Stimulated activated naive CD8-positive, alpha-beta T cell treated with anti-CD3 and anti-CD28 coated beads, Interleukin-15, amount 100 ng/mL, for 72 hours (primary cell): ENCODE measurements around the gene ZNF653.
A peak's percentile ranks its signal among the peaks of the same experiment; 100 is the strongest.
"Not testable (repeated sequence)": the region's sequence is repeated elsewhere in the genome, so short reads cannot be mapped to it uniquely, and the experiment has no call there.

ENCODE experiments used
- ATAC-seq: fragments of 150-1000 bp; cut with Tn5 transposase; 2 replicates; pipeline ENCODE4 v1.10.0; 2021; ENCODE audit warnings: mild to moderate bottlenecking, moderate library complexity
- DNase-seq, 2 donors: peaks; one replicate each; pipeline ENCODE4 v3.0.0; 2021 to 2022
- H3K27ac Mint-ChIP-seq, 2 donors: one replicate each; pipeline ENCODE4 v1.8.0; 2022; ENCODE audit warnings: mild to moderate bottlenecking in 2 of 2, mixed read lengths in 2 of 2, moderate library complexity in 2 of 2
- H3K27me3 Mint-ChIP-seq: one replicate; pipeline ENCODE4 v1.8.0; 2022; ENCODE audit warnings: mixed read lengths
- H3K4me1 Mint-ChIP-seq: one replicate; pipeline ENCODE4 v1.8.0; 2022; ENCODE audit warnings: mild to moderate bottlenecking, mixed read lengths
- H3K4me3 Mint-ChIP-seq, 2 donors: one replicate each; pipeline ENCODE4 v1.8.0; 2022; ENCODE audit warnings: mild to moderate bottlenecking in 2 of 2, mixed read lengths in 2 of 2, moderate library complexity in 1 of 2
- H3K9me3 Mint-ChIP-seq, 2 donors: one replicate each; pipeline ENCODE4 v1.8.0; 2022; ENCODE audit warnings: mixed read lengths in 2 of 2

Gene ZNF653

DNA sequence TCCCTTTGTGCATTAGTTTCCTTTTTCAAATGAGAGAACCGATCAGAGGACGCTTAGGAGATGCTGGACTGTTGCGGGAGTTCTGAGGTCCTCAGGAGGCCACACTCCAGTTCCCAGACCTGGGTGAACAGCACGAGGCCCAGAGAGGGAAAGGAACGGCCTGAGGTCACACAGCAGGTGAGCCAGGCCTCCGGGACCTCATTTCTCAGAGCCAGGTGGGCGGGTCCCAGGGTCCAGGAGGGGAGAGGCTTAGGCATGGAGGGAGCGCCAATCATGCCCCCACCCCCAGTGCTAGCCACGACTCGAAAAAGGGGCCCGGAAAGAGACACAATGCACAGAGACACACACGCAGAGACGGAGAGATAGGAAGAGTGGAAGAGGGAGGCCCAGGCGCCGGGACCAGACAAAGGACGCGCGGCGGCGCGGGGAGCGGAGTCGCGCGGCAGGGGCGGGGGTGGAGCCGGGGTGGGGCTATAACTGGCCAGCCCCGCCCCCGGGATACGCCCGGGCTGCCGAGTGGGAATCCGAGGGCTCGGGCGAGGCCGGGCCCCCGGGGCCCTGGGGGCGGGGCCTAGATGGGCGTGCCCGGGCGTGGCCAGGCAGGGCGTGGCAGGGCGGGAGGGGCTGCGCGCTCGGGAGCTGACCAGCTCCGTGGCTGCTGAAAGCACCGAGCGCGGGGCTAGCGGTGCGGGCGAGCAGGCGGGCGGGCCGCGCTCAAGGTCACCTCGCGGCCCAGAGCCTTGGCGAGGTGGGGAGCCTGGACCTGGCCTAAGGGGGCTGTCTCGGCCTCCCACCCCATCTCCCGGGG, 26.3 kb downstream of the ZNF653 start:
- peak in 1 of 2 donors; percentile 27 for DNase-seq
- Mint-ChIP-seq H3K4me1 (peaks cover 29% of the 10 kb centered on the region), H3K4me3 (peak overlapping the region; percentile 3 to 65), H3K9me3 (no peaks in the 10 kb centered on the region), H3K27me3 (peaks cover 62% of the 10 kb centered on the region), H3K27ac (no peak overlapping the region)
- ATAC-seq = no peak

DNA sequence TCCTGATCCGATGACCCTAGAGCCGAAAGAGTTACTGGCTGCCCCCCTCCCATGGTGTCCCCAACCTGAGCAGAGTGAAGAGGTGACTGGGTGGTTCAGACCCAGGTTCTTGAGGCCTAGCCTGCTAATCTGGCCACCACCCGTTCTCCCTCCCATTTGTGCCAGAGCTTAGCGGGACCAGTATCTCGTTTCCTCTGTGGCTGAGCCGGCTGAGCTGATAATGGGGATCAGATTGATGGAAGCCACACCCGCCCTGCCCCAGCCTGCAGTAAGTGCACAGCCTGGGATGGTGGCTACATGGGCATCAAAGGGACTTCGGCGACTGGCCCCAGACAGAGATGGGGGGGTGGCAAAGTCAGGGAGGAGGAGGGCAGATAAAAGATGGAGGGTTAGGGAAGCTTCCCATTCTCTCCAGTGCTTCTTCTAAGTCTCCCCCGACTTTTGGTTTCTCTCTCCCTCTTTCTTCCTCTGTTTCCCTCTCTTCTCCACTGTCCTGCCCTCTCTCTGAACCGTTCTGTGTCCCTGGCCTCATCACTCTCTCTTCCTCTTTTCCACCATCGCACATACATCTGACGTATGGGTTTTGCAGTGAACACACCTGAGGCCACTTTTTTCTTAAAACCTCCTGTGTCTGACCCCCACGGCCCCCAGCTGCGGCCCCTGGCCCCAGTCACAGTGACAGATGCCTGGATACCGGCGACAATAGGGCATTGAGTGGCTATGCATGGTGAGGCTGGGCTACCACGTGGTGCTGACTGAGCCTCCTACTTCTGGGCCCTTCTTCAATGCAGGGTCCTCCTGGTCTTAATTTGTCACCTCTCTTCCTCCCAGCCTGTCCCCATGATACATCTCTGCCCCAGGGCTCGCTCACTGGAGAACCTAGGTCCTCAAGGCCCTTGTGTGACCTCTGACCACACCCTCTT, 27.2 kb downstream of the ZNF653 start:
- ATAC-seq = no peak
- H3K4me1 Mint-ChIP-seq = peaks cover 29% of the 10 kb centered on the region
- H3K9me3 Mint-ChIP-seq = no peaks in the 10 kb centered on the region
- H3K4me3 Mint-ChIP-seq = no peak overlapping the region
- DNase-seq = no peak
- no peak overlapping the region for H3K27ac Mint-ChIP-seq
- H3K27me3 Mint-ChIP-seq = peaks cover 62% of the 10 kb centered on the region

DNA sequence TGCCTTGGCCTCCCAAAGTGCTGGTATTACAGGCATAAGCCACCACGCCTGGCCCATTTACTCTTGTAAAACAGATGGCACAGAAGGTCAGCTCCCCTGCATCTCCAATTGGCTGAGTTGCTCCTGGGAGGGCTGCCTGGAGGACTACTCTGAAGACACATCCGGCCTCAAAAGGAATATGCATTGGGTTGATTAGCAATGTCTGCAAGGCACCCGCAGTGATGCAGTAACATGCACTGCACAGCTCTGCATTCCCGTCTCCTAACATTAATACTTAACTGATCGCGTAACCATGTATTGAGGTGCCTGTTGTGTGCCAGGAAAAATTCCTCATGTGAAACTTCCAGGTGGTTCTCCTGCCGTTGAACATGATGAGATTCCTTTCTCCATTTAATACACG, 29.8 kb downstream of the ZNF653 start:
- Mint-ChIP-seq H3K4me3 (no peak overlapping the region), H3K9me3 (no peaks in the 10 kb centered on the region), H3K27me3 (peaks cover 53% of the 10 kb centered on the region), H3K4me1 (peaks cover 5% of the 10 kb centered on the region), H3K27ac (no peak overlapping the region)
- ATAC-seq (no peak), DNase-seq (no peak)

DNA sequence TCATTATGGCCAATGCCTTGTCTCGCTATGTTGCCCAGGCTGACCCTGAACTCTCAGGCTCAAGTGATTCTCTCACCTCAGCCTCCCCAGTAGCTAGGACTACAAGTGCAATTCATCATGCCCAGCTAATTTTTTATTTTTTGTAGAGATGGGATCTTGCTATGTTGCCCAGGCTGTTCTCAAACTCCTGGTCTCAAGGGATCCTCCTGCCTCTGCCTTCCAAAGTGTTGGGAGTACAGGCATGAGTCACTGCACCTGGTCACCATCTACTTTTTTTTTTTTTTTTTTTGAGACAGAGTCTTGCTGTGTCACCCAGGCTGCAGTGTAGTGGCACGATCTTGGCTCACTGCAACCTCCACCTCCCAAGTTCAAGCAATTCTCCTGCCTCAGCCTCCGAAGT, 30.3 kb downstream of the ZNF653 start:
- not testable (repeated sequence) for DNase-seq, H3K4me3 Mint-ChIP-seq, H3K27ac Mint-ChIP-seq, ATAC-seq, H3K4me1 Mint-ChIP-seq, H3K9me3 Mint-ChIP-seq
- H3K27me3 Mint-ChIP-seq = peaks cover 48% of the 10 kb centered on the region

DNA sequence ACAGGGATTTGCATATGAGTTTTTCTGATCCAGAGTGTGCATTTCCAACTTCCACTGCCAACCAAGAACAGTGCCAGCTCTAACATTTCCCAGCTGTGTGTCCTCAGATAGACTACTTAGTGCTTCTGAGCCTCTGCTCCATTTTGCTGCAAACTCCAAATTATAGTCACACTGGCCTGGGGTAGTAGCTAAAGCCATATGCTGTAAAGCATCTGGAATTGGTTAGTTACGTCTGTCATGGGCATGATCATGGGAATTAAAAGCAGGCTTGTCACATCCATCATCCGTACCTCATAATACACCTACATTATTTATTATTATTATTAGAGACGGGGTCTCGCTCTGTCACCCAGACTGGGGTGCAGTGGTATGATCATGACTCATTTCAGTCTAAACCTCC, 31.9 kb downstream of the ZNF653 start:
- Mint-ChIP-seq H3K27me3 (peaks cover 35% of the 10 kb centered on the region), H3K27ac (no peak overlapping the region), H3K4me1 (no peaks in the 10 kb centered on the region)

DNA sequence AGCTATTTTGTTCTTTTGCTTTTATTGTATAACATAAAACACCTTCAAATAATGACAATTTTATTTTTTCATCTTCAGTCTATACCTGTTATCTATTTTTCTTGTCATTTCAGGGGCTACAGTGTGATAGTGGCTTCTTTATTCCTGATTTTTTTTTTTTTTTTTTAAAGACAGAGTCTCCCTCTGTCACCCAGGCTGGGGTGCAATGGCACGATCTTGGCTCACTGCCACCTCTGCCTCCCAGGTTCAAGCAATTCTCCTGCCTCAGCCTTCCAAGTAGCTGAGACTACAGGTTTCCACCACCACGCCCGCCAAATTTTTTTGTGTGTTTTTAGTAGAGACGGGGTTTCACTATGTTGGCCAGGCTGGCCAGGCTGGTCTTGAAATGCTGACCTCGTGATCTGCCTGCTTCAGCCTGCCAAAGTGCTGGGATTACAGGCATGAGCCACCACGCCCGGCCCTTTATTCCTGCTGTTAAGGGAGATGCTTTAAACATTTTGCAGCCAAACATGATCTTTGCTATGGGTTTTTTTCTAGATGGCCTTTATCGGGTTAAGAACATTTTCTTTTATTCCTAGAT, 37.3 kb downstream of the ZNF653 start:
- peaks cover 13% of the 10 kb centered on the region for H3K27me3 Mint-ChIP-seq
- not testable (repeated sequence) for H3K27ac Mint-ChIP-seq, DNase-seq, ATAC-seq, H3K4me3 Mint-ChIP-seq, H3K9me3 Mint-ChIP-seq, H3K4me1 Mint-ChIP-seq

More for the DNA sequence above, 31.9 kb downstream of the ZNF653 start:
- no peaks in the 10 kb centered on the region for H3K9me3 Mint-ChIP-seq
- ATAC-seq (no peak), DNase-seq (no peak)
- H3K4me3 Mint-ChIP-seq = no peak overlapping the region

DNA sequence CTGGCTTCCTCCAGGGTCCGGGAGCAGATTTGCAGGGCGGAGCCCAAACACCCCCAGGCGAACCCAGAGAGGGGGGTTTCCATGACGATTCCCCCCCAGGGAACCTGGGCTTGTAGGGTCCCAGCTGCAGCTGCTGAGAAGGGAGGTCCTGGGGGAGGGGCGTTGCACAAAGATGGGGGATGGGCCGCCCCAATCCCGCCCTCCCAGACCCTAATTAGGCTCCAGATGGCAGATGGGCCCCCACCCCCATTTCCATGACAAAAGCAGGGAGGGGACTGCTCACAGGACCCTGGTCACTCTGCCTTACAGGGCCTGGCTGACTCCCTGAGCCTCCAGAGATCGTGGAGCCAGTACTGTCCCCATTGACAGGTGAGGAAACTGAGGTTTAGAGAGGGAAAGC, 40.0 kb downstream of the ZNF653 start:
- H3K27ac Mint-ChIP-seq = no peak overlapping the region
- no peak for ATAC-seq
- no peaks in the 10 kb centered on the region for H3K4me1 Mint-ChIP-seq
- no peak overlapping the region for H3K4me3 Mint-ChIP-seq
- H3K27me3 Mint-ChIP-seq = peaks cover 3% of the 10 kb centered on the region
- no peaks in the 10 kb centered on the region for H3K9me3 Mint-ChIP-seq
- no peak for DNase-seq

DNA sequence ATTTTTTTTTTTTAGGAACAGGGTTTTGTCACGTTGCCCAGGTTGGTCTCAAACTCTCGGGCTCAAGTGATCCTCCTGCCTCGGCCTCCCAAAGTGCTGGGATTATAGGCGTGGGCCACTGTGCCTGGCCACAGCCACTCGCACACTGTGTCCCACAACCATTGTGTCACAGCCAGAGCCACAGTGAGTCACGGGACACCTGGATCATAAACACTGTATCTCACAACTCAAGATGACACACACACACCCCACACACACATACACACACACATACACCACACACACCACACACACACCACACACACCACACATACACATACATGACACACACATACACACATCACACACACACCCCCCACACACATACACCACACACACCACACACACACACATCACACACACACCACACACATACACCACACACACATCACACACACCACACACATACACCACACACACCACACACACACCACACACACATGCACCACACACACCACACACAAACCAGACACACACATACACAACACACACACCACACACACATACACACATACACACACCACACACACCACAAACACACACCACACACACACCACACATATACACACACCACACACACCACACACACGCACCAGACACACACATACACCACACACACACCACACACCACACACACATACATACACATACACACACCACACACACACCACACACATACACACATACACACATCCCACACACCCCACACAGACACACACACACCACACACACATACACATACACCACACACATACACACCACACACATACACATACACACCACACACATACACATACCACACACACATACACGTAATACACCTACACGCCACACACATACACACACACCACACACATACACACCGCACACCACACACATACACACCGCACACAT, 41.0 kb downstream of the ZNF653 start:
- Mint-ChIP-seq H3K27ac (no peak overlapping the region), H3K4me3 (no peak overlapping the region), H3K27me3 (peaks cover 13% of the 10 kb centered on the region), H3K9me3 (no peaks in the 10 kb centered on the region), H3K4me1 (no peaks in the 10 kb centered on the region)
- DNase-seq (no peak), ATAC-seq (no peak)

DNA sequence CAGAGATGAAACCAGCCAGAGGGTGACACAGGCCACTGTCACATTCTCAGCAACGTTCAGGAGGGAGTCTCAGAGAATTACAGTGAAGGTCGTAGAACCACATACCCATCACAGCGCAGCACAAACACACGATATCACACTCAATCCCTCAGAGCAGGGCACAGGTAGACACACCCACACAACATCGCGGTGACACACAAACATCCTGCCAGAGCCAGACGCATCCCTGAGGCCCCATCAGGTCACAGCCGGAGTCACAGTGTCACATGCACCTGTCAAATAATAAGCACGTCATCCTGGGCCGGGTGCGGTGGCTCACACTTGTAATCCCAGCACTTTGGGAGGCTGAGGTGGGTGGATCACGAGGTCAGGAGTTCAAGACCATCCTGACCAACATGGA, 42.2 kb downstream of the ZNF653 start:
- Mint-ChIP-seq H3K9me3 (no peaks in the 10 kb centered on the region), H3K4me3 (no peak overlapping the region), H3K27me3 (peaks cover 18% of the 10 kb centered on the region), H3K4me1 (no peaks in the 10 kb centered on the region), H3K27ac (no peak overlapping the region)
- ATAC-seq = no peak
- DNase-seq = no peak

DNA sequence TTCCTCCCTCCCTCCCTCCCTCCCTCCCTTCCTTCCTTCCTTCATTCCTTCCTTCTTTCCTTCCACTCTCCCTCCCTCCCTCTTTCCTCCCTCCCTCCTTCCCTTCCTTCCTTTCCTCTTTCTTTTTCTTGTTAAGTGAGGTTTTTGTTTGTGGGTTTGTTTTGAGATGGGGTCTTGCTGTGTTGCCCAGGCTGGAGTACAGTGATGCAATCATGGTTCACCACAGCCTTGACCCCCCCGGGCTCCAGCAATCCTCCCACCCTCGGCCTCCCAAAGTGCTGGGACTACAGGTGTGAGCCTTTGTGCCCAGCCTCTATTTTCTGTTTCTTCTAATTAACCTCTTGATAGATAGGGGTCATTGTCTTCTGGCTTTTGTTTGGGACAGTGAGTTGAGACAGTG, 44.2 kb downstream of the ZNF653 start:
- Mint-ChIP-seq H3K9me3 (no peaks in the 10 kb centered on the region), H3K27me3 (peaks cover 31% of the 10 kb centered on the region), H3K4me3 (no peak overlapping the region), H3K4me1 (no peaks in the 10 kb centered on the region), H3K27ac (no peak overlapping the region)
- ATAC-seq (no peak), DNase-seq (no peak)

DNA sequence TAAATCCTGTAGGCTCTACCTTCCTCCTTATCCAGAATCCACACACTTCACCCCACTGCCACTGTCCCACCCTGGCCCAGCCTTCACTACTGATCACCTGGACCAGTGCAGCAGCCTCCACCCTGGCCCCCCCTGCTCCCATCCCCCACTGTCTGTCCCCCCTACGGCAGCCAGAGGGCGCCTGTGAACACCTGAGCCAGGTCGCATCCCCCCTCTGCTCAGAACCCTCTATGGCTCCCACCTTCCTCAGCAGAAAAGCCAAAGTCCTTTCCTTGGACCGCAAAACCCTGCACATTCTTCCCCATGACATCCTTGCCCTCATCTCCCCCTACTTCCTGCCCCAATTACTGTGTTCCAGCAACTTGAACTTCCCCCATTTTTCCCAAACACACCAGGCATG, 45.4 kb downstream of the ZNF653 start:
- Mint-ChIP-seq H3K27me3 (peaks cover 38% of the 10 kb centered on the region), H3K4me1 (no peaks in the 10 kb centered on the region), H3K27ac (no peak overlapping the region), H3K4me3 (no peak overlapping the region), H3K9me3 (no peaks in the 10 kb centered on the region)
- ATAC-seq (no peak), DNase-seq (no peak)

DNA sequence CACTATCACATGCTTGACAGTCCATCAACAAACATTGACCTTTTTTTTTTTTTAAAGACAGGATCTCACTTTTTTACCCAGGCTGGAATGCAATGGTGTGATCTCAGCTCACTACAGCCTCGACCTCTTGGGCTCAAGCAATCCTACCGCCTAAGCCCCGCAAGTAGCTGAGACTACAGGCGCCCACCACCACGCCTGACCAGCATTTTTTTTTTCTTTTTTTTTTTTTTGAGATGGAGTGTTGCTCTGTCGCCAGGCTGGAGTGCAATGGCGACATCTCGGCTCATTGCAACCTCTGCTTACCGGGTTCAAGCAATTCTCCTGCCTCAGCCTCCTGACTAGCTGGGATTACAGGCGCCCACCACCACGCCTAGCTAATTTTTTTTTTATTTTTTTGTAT, 46.7 kb downstream of the ZNF653 start:
- ATAC-seq, H3K4me1 Mint-ChIP-seq, H3K4me3 Mint-ChIP-seq, DNase-seq, H3K9me3 Mint-ChIP-seq, H3K27ac Mint-ChIP-seq: not testable (repeated sequence)
- H3K27me3 Mint-ChIP-seq = peaks cover 38% of the 10 kb centered on the region

DNA sequence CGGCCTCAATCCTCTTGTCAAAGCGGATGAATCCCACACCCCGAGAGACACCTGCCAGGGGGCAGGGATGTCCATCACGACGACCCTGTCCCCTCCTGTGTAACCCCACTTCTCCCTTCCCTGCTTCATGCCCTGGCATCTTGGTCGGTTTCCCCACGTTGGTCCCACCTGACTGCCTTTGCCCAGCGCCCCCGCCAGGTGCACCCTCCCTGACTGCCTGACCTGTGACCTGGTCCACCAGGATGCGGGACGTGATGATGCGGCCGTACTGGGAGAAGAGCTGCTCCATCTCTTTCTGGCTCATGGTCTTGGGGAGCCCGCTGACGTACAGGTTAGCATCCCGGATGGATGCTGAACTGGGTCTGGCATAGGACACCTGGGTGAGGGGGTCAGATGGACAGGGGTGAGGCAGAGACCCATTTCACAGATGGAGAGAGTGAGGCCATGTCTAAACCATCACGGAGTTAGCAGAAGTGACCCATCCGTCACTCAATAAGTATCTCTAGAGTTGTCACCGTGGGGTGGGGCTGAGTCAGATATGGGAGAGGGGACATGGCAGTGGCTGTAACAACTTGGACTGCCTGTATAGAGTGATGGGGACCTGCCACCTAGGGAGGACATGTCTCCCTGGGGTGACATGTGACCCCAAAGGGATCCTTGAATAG, 47.3 kb downstream of the ZNF653 start:
- H3K27me3 Mint-ChIP-seq = peaks cover 38% of the 10 kb centered on the region
- no peak for DNase-seq
- H3K4me3 Mint-ChIP-seq = no peak overlapping the region
- no peaks in the 10 kb centered on the region for H3K9me3 Mint-ChIP-seq
- no peak overlapping the region for H3K27ac Mint-ChIP-seq
- no peaks in the 10 kb centered on the region for H3K4me1 Mint-ChIP-seq
- ATAC-seq = no peak

DNA sequence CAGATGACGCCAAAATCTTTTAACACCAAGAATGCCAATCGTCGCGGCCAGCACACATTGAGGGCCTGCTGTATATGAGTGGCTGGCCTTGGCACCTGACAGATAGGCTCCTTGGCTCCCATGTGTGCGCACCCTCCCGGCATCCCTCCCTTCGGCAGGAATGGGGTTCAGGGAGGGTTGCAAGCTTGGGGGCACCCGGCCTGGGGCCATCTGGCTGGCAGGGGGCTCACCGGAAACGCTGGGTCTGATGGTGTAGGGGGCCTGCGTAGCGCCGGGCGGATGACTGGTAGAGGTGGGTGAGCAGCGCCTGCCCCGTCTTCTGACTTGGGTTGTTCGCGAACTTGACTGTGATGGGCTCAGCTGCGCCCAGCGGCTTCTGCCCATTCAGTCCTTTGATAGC, 47.8 kb downstream of the ZNF653 start:
- no peak for ATAC-seq
- peaks cover 38% of the 10 kb centered on the region for H3K27me3 Mint-ChIP-seq
- H3K4me1 Mint-ChIP-seq = no peaks in the 10 kb centered on the region
- H3K4me3 Mint-ChIP-seq = no peak overlapping the region
- H3K27ac Mint-ChIP-seq = no peak overlapping the region
- DNase-seq = no peak
- no peaks in the 10 kb centered on the region for H3K9me3 Mint-ChIP-seq

DNA sequence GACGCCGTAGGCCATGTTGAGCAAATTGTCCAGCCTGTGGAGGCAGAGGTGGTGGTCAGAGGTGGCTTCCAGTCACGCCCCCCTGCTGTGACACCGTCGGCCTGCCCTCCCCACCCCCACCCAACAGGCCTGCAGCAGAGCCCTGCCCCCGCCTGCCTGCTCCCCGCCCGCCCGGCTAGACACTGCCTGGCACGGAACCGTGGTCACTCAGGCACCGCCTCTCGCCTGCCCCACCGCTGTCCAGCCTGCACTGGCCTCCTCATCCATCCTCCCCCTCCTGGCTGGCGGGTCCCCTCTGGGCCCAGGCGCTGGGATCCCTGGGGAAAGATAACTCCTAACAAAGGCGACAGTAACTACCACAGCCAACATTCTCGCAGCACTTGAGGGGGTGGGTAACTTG, 48.5 kb downstream of the ZNF653 start:
- Mint-ChIP-seq H3K27ac (no peak overlapping the region), H3K4me3 (no peak overlapping the region), H3K9me3 (no peaks in the 10 kb centered on the region), H3K27me3 (peaks cover 43% of the 10 kb centered on the region), H3K4me1 (no peaks in the 10 kb centered on the region)
- DNase-seq (no peak), ATAC-seq (no peak)
